Measurements from ENCODE around the gene ADAMTS16.

Gene ADAMTS16

GRCh38 chr5:5293029-5293428, 152.9 kb downstream of the ADAMTS16 start:
- DNase-seq, result no peak

GRCh38 chr5:5294429-5294828, 154.3 kb downstream of the ADAMTS16 start:
- DNase-seq, result no peak

GRCh38 chr5:5295351-5295750, 155.2 kb downstream of the ADAMTS16 start:
- DNase-seq, result no peak

DNA sequence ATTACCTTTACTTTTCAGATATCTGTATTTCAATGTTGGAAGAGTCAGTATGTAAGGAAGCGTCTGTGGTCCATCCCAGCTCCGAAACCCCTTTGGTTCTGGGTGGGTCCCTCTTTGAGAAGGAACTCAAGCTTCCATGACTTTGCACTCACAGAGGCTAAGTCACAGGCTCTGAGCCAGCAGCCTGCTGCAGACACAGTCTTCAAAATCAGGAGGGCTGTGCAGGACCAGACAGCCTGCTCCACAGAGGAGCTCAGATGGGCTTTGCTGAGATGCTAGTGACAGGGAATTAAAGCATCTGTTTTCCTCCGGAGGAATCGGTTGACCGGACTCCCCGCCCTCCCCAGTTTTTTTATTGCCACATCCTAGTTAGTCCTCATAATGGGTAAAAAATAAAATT, 155.9 kb downstream of the ADAMTS16 start:
- DNase-seq, result no peak

DNA sequence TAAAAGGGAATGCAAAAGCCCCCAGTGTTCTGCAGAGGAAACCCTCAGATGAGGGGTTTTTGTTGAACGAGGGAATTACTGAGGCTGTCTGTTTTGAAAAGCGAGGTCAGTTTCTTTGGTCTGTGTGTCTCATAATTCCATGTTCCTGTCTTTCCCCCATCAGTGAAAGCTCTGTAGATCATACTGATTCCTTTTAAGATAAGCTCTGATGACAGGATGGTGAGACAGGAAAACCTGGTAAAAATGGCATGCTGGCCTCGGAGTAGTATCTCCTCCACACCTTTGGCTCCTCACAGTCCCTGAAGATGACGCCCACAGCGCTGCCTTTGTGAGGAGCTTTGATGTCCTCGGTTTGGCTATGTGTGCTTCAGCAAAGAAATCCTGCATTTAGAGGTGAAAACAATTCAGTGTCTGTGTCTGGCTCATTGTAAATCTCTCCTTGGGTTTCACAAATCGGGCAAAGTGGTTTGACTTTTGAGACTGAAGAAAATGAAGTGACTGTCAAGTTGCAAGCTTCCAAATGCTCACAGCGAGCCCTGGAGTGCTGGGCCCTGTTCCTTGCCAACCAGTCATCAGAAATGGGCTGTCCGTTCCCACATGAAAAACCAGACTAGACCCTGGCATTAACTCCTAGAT, 157.4 kb downstream of the ADAMTS16 start:
- no peak for DNase-seq

GRCh38 chr5:5298068-5298633, 158.0 kb downstream of the ADAMTS16 start:
- DNase-seq, result no peak

DNA sequence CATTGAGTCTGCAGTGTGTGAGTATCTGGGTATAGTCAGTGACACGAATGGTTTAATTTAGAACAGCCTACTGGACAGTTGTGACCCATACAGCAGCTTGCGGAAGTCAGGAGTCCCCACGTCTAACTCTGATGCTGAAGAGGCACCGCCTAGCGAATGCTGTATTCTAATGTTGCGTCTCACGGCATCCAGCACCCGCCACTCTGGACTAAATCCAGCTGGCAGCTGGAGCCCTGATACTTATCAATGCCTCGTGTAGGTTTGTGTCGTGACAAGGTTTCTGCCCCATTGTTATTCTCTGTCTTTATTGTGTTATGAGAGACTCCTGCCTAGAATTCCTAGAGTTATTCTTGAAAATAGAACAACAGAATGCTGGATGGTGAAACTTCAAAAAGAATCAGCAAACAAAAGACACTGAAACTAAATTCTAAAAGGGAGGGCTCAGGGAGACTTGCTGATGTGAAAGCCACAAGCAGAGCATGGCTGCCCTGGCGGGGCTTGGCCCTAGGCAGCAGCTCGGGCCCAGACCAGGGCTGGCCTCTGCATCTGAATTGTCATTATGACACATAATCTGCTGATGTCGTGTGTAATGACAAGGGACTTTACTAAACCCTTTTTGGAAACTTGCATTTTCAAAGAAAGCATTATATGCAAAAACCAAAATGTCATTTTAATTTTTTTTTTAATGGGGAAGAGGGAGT, 158.9 kb downstream of the ADAMTS16 start:
- no peak for DNase-seq

GRCh38 chr5:5301176-5301575, 161.0 kb downstream of the ADAMTS16 start:
- DNase-seq, result no peak

- DNase-seq, result no peak
These were observed 162.1 kb downstream of the ADAMTS16 start for GRCh38 chr5:5302201-5302600.

DNA sequence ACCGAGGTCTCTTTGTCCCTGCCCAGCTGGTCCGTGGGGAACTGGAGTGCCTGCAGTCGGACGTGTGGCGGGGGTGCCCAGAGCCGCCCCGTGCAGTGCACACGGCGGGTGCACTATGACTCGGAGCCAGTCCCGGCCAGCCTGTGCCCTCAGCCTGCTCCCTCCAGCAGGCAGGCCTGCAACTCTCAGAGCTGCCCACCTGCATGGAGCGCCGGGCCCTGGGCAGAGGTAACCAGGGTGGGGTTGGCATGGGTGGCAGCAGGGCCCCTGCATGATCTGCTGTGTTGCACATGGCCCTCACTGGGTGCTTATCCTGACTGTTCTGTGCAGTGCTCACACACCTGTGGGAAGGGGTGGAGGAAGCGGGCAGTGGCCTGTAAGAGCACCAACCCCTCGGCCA, 163.1 kb downstream of the ADAMTS16 start:
- no peak for DNase-seq

GRCh38 chr5:5304361-5305020, 164.4 kb downstream of the ADAMTS16 start:
- no peak for DNase-seq

DNA sequence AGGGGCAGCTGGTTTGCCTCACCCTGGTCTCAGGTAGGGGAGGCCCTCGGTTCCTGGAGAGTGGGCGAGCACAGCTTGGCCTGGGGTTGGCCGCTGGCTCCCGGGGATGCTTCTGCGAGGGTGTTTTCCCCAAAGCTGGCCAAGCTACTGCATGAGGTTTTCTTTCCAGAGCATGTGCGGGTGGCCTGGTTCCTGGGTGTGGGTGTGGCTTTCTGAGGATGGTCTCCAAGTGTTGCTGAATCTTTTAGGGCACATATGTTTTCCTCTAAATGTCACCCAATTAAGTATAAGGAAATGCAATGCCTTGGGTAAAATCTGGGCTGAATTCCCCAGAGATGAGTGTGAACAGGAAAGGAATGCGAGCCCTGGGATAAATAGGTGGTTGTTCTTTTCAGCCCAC, 166.6 kb downstream of the ADAMTS16 start:
- DNase-seq, result no peak

DNA sequence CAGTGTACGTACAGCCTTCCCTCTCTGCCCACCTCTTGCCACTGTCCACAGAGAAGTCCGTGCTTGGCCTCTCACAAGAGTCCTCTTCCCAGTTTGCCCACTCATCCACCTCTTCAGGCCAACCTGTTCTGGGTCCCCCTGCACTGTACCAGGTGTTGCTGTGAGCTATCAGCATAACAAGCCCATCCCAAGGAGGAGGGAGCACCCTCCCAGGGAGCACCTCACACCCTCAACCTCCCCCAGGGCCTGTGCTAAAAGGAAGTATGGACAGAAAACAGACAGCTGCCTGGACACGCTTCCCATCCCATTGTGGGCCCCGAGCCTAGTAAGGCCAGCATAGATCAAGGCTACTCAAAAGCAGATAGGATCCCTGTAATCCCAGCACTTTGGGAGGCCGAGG, 168.2 kb downstream of the ADAMTS16 start:
- DNase-seq, result no peak

- no peak for DNase-seq
These were observed 169.5 kb downstream of the ADAMTS16 start for GRCh38 chr5:5309645-5310044.

GRCh38 chr5:5313101-5313635, 173.0 kb downstream of the ADAMTS16 start:
- no peak for DNase-seq

GRCh38 chr5:5314166-5314565, 174.0 kb downstream of the ADAMTS16 start:
- no peak for DNase-seq

- no peak for DNase-seq
These were observed 174.5 kb downstream of the ADAMTS16 start for GRCh38 chr5:5314626-5315025.

GRCh38 chr5:5315068-5315980, 175.2 kb downstream of the ADAMTS16 start:
- no peak for DNase-seq

DNA sequence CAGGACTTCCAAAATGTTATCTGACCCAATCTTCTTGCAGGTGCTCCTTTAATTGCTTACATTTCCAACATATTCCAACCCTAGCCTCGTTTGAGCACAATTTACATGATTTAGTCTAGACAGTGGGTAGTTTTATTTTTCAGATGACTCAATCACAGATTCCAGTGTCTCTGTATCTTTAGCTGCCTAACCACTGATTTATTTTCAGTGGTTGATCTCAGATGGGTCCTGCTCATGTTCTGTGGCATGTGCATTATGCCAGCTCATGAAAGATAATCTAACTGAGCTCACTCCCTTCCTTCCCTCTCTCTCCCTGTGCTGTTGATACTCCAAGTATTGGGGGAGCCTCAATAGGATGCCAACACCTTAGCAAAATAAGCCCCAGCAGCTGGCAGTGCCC, 176.2 kb downstream of the ADAMTS16 start:
- no peak for DNase-seq

GRCh38 chr5:5317976-5318375, 177.8 kb downstream of the ADAMTS16 start:
- DNase-seq, result no peak

GRCh38 chr5:5318426-5319190, 178.5 kb downstream of the ADAMTS16 start:
- no peak for DNase-seq
